RWPE2 (cell line): ENCODE results near the gene LYPD5.

Experiments
- ATAC-seq: fragments of 200-7000 bp; cut with Tn5 transposase; 3 replicates; pipeline ENCODE4 v1.9.1; 2021; ENCODE audit warnings: low read depth
- DNase-seq: peaks from one replicate; pipeline ENCODE4 v3.0.0-alpha.2; 2020; ENCODE audit warnings: low spot score
- H3K27ac ChIP-seq: fragments of 450-650 bp; 2 replicates; pipeline ENCODE4 v1.5.1; 2017; ENCODE audit warnings: mild to moderate bottlenecking; ENCODE audit not compliant: poor library complexity, severe bottlenecking
- H3K27me3 ChIP-seq: fragments of 250-450 bp; sonication (Bioruptor Pico); 2 replicates; pipeline ENCODE4 v1.5.1; 2021; ENCODE audit warnings: mild to moderate bottlenecking, moderate library complexity; ENCODE audit not compliant: insufficient read depth, poor library complexity, severe bottlenecking
- H3K36me3 ChIP-seq: fragments of 250-450 bp; sonication (Bioruptor Pico); 2 replicates; pipeline ENCODE4 v1.5.1; 2020; ENCODE audit warnings: low read depth, mild to moderate bottlenecking, moderate library complexity
- H3K4me1 ChIP-seq: fragments of 250-450 bp; sonication (Bioruptor Pico); 2 replicates; pipeline ENCODE4 v1.5.1; 2021; ENCODE audit warnings: mild to moderate bottlenecking, moderate library complexity; ENCODE audit not compliant: insufficient read depth, poor library complexity, severe bottlenecking
- H3K4me3 ChIP-seq: fragments of 250-450 bp; sonication (Bioruptor Pico); 2 replicates; pipeline ENCODE4 v1.5.1; 2021; ENCODE audit warnings: mild to moderate bottlenecking, moderate library complexity; ENCODE audit not compliant: severe bottlenecking
- H3K9me3 ChIP-seq: fragments of 250-450 bp; sonication (Bioruptor Pico); 2 replicates; pipeline ENCODE4 v1.5.1; 2021; ENCODE audit warnings: mild to moderate bottlenecking, moderate library complexity; ENCODE audit not compliant: severe bottlenecking
- TF ChIP-seq, protein P1 (sequence below): fragments of 450-650 bp; IDR thresholded peaks from one replicate; pipeline ENCODE4 v1.5.1; 2017; ENCODE audit warnings: mild to moderate bottlenecking, moderate library complexity; ENCODE audit not compliant: poor library complexity, severe bottlenecking

The LYPD5 gene

DNA sequence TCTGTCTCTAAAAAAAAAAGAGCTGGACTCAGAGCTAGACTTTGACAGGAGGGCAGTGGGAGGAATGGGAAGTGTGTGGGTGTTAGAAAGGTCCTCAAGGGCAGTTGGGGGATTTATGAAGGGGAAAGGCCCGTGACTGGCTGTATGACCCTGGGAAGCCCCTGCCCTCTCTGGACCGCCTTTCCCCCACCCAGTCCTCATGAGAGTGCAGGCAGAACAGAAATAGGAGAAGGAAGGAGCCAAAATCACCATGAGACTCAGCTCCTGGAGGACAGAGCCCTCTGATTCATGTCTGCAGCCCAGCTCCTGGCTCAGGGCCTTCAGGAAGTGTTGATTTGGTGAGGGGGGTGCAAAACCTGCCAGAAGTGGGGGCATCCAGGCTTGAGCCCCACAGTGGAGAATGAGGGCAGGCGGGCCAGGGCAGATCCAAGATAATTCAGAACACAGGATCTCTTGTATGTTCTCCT, 38.7 kb downstream of the LYPD5 start:
- H3K4me1 ChIP-seq = peaks cover 40% of the 10 kb centered on the region
- H3K27ac ChIP-seq = peak overlapping the region; percentile 91
- DNase-seq (no peak), ATAC-seq (no peak)
- TF ChIP-seq, protein P1, sequence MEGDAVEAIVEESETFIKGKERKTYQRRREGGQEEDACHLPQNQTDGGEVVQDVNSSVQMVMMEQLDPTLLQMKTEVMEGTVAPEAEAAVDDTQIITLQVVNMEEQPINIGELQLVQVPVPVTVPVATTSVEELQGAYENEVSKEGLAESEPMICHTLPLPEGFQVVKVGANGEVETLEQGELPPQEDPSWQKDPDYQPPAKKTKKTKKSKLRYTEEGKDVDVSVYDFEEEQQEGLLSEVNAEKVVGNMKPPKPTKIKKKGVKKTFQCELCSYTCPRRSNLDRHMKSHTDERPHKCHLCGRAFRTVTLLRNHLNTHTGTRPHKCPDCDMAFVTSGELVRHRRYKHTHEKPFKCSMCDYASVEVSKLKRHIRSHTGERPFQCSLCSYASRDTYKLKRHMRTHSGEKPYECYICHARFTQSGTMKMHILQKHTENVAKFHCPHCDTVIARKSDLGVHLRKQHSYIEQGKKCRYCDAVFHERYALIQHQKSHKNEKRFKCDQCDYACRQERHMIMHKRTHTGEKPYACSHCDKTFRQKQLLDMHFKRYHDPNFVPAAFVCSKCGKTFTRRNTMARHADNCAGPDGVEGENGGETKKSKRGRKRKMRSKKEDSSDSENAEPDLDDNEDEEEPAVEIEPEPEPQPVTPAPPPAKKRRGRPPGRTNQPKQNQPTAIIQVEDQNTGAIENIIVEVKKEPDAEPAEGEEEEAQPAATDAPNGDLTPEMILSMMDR = no peak
- H3K9me3 ChIP-seq = no peaks in the 10 kb centered on the region
- H3K36me3 ChIP-seq = peaks cover 31% of the 10 kb centered on the region
- no peak overlapping the region for H3K4me3 ChIP-seq
- H3K27me3 ChIP-seq = no peaks in the 10 kb centered on the region

DNA sequence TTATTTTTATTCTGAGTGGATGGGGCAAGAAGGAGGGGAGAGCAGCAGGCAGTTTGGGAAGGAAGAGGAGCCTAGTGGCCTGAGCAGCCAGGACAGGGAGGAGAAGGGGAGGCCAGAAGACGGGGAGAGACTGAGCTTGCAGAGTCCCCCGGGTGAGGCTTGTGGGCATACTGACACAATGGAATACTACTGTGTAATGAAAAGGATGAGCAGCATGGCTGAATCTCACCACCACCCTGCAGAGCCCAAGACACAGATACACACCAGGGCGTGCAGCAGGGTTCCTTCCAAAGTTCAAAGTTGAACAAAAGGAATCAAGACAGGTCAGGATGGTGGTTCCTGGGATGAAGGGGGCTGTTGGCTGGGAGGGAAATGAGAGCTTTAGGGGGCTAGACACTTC, 39.4 kb downstream of the LYPD5 start:
- no peak for ATAC-seq
- Histone ChIP-seq H3K9me3 (no peaks in the 10 kb centered on the region), H3K27me3 (no peaks in the 10 kb centered on the region), H3K27ac (peak overlapping the region; percentile 91), H3K36me3 (peaks cover 24% of the 10 kb centered on the region), H3K4me1 (peaks cover 47% of the 10 kb centered on the region), H3K4me3 (no peak overlapping the region)
- TF ChIP-seq, protein P1 = no peak
- no peak for DNase-seq

DNA sequence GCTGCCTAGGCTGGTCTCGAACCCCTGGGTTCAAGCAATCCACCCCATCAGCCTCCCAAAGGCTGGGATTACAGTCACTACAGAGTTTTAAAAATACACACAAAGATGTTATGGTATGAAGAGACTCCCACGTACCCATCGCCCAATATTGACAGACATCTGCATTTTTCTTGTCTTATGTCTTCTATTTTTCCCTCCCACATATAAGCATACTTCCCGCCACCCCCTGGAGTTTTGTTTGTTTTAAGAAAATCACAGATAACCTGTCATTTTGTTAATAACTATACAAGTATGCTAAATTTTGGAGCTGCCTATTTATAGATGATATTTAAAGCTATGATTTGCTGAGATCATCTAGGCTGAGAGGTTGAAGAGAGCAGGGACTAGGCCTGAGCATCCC, 41.3 kb downstream of the LYPD5 start:
- H3K27ac ChIP-seq = no peak overlapping the region
- ATAC-seq (no peak), DNase-seq (no peak)
- peaks cover 11% of the 10 kb centered on the region for H3K36me3 ChIP-seq
- no peak overlapping the region for H3K4me3 ChIP-seq
- no peaks in the 10 kb centered on the region for H3K27me3 ChIP-seq
- H3K4me1 ChIP-seq = peaks cover 66% of the 10 kb centered on the region
- no peaks in the 10 kb centered on the region for H3K9me3 ChIP-seq
- TF ChIP-seq, protein P1 = no peak

DNA sequence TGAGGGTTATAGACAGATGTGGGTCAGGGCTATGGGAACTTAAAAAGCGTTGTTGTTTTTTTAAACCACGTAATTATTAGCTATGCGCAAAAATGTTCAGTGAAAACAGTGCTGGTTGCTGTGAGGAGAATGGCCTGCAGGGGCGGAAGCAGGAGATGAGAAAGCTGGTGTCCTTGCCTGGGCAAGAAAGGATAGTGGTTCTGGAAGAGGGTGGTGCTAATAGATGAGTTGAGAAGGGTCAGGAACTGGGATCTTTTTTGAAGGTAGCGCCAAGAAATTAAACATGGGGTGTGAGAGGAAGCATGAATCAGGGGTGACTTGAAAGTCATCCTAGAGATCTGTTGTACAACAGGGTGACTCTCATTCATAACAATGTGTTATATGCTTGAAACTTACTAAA, 42.7 kb downstream of the LYPD5 start:
- peak; percentile 76 for ATAC-seq
- Histone ChIP-seq H3K4me3 (no peak overlapping the region), H3K36me3 (peaks cover 9% of the 10 kb centered on the region), H3K9me3 (no peaks in the 10 kb centered on the region), H3K4me1 (peaks cover 62% of the 10 kb centered on the region), H3K27me3 (no peaks in the 10 kb centered on the region), H3K27ac (peak overlapping the region; percentile 97)
- TF ChIP-seq, protein P1 = peak; percentile 57
- DNase-seq = peak; percentile 83

DNA sequence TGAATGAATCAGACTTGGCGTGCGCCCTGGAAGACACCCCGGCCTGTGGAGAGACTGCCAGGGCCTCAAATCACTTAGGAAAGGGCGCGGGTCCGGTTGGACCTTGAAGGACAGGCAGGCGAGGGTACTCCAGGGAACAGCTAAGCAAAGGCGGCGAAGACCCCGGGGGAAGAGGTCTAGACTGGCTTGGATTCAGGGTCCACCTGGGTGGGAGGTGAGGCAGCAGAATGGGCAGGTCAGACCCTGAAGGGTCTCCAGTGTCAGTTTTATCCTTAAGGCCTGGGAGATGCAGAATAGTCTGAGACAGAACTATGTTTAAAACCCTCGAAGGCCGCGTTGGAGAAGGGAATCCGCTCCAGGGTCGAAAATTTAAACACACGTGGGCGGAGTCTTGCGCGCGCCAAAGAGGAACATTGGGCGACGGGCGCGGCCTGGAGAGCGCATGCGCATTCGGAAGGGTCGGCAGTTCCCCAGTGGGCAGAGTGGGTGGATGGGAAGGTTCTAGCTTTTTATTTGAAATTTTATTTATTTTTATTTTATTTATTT, 46.9 kb downstream of the LYPD5 start:
- H3K27me3 ChIP-seq = no peaks in the 10 kb centered on the region
- ATAC-seq (no peak), DNase-seq (no peak)
- H3K4me3 ChIP-seq = peak overlapping the region; percentile 58
- peaks cover 58% of the 10 kb centered on the region for H3K4me1 ChIP-seq
- peaks cover 30% of the 10 kb centered on the region for H3K36me3 ChIP-seq
- H3K9me3 ChIP-seq = no peaks in the 10 kb centered on the region
- TF ChIP-seq, protein P1 = no peak
- peak overlapping the region; percentile 97 for H3K27ac ChIP-seq
